Activated T-cell treated with anti-CD3 and anti-CD28 coated beads, Interleukin-2, amount 50 U/mL, for 48 hours (primary cell): ENCODE measurements around the gene ENO4.
A peak's percentile ranks its signal among the peaks of the same experiment; 100 is the strongest.

ENCODE experiments used
- DNase-seq, 2 experiments: peaks; one replicate each; pipeline ENCODE4 v3.0.0-alpha.2; 2020

The ENO4 gene, protein sequence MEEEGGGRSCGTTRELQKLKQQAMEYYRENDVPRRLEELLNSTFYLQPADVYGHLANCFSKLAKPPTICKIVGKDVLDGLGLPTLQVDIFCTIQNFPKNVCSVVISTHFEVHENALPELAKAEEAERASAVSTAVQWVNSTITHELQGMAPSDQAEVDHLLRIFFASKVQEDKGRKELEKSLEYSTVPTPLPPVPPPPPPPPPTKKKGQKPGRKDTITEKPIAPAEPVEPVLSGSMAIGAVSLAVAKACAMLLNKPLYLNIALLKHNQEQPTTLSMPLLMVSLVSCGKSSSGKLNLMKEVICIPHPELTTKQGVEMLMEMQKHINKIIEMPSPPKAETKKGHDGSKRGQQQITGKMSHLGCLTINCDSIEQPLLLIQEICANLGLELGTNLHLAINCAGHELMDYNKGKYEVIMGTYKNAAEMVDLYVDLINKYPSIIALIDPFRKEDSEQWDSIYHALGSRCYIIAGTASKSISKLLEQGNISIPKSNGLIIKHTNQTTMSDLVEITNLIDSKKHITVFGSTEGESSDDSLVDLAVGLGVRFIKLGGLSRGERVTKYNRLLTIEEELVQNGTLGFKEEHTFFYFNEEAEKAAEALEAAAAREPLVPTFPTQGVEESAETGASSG

DNA sequence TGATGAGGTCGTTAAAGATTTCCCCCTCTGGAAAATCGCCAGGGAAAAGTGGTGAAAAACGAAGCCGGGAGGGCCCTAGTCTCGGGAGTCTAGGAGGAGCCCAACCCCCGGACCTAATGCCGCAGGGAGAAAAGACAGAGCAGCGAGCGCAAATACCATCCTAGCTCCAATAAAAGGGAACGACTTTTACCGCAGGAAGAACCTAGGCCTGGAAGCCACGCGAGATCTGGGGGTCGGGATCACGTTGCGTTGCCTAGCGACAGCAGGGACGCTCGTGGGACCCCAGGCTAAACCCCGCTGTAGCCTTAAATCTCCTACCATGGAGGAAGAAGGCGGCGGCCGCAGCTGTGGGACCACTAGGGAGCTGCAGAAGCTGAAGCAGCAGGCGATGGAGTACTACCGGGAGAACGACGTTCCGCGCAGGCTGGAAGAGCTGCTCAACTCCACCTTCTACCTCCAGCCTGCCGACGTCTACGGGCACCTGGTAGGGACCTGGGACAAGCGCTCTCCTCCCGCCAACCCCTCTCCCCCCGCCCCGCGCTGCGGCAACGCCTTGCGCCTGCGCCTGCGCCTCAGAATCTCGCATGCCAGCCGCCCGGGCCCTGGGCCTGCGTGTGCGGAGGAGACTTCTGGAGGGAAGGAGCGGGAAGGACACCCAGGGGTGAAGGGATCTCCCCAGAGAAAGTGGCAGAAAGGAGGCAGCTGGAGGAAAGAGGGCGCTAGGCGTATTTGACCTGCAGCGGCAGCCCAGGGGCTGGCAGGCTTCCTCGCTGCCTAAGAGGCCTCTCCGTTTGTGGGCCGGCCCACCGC, at the start of gene ENO4:
TSS of gene ENO4 (plus strand) at position 252 of the 810 bp plus-strand sequence. CDS start at position 320, 68 bp downstream.
- peak in 1 of 2 experiments; percentile 38 for DNase-seq

GRCh38 chr10:116800286-116800929, 48.9 kb upstream of the ENO4 start:
- DNase-seq, result no peak

- no peak for DNase-seq
Observed at GRCh38 chr10:116801658-116802057, 47.6 kb upstream of the ENO4 start.

DNA sequence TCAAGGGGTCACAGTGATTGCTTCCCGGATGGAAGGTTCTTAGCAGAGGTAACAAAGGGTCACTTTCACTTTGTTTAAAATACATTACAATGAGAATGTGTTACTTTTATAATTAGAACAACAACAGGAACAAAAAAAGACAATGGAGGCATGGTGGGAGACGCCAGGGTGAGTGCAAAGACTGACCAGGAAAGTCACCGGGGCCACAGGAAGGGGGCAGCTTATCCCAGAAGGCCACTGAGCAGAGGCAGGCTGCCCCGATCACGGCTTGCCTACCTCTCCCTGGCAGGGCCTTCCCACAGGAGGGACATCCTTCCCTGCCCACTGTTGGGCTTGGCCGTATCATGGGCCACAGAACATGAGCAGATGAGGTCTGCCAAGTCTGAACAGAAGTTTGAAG, 46.8 kb upstream of the ENO4 start:
- no peak for DNase-seq

DNA sequence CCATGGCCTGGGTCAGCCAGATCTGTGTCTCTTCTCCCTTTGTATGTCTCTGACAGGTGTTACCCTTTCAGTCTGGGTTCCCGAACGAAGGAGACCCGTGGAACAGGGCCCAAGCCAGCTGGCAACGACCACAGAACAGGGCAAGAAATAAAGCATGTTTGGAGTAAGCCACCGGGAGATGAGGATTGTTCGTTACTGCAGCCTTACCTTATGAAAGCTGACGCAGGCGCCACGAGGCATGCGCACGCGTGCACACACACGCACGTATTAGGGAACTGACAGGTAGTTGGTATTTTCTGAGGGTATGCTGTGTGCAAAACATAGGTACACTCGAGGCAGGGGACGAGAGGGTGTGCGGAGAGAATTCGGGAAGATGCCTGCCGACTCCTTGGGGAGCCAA, 46.4 kb upstream of the ENO4 start:
- DNase-seq, result no peak

GRCh38 chr10:116803451-116804249, 45.6 kb upstream of the ENO4 start:
- no peak for DNase-seq

DNA sequence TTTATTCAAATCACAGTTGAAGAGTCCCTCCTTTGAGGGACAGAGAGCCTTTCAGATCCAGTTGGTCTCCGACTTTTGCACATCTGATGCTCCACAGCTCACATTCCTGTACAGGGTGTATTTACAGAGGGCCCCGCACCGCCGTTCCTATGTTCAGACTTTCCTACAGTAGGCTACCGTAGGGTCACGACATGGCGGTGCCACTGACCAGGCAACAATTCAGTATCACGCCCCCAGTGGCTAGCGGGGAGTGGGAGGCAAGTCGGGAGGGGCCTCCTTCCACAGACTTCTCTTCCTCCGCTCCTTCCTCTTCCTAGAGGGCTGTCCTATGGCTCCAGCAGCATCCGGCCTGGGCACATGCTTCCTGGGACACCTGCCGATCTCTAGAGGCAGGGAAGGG, 40.6 kb upstream of the ENO4 start:
- DNase-seq, result no peak

DNA sequence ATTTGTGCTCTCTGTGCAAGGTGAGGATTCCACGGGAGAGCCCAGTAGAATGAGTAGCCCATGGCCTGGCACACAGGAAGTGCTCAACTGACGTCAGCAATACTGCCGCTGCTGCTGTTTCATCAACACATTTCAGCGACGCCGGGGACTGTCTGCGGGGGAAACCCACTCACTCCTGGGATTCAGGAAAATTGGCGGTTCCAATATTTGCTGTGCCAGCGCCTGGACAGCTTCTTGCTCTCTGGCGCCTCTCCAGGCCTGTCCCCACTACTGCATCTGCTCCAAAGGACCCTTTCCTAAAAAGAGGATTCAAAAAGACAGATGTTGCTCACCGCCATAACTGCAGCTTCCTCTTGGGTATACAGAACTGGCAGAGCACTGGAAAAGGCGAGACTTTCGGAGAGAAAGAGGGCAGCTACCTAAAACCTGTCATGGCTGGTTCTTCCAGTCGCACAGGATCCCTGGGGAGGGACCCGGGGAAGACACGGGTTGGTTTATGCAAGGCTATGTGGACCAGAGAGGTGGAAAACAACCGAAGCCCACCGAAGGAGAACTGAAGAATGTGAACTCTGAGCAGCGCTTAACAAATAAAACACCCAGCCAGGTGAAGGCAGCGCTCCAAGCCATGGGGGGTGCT, 39.7 kb upstream of the ENO4 start:
- no peak for DNase-seq

DNA sequence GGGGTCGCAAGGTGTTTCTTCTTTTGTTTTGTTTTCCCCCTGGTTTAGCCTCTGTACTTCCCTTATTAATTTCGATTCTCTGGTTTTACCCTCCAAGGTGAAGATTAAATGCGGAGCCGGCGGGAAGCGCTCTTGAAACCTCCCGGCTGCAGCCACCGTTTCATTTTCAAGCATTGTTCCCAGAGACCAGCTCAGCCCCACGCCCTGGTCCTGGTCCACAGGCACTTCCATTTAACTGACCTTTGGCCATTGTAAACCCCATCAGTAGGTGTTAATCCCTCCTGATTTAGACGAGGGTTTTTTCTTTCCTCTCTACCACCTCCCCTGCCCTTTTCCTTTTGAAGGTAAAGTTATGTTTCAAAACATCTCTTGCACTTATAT, 39.2 kb upstream of the ENO4 start:
- no peak for DNase-seq

GRCh38 chr10:116810895-116811294, 38.4 kb upstream of the ENO4 start:
- no peak for DNase-seq

DNA sequence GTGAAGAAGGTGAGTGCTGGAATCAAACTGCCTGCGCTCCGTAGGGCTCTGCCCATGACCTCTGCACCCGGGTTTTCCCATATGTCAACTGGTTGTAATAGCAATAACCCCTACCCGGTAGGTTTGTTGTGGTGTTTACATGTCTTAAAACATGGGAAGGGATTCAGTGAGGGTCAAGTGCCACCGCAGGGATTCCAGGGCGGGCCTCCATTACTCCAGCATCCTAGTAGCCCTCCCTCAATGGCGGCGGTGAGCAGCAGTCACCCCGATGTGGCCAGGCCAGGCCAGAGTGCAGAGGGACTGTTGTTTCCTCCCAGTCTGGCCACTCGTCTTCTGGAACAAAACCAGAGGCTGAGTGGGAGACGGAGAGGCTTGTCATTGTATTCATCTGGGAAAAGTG, 37.6 kb upstream of the ENO4 start:
- DNase-seq, result no peak

DNA sequence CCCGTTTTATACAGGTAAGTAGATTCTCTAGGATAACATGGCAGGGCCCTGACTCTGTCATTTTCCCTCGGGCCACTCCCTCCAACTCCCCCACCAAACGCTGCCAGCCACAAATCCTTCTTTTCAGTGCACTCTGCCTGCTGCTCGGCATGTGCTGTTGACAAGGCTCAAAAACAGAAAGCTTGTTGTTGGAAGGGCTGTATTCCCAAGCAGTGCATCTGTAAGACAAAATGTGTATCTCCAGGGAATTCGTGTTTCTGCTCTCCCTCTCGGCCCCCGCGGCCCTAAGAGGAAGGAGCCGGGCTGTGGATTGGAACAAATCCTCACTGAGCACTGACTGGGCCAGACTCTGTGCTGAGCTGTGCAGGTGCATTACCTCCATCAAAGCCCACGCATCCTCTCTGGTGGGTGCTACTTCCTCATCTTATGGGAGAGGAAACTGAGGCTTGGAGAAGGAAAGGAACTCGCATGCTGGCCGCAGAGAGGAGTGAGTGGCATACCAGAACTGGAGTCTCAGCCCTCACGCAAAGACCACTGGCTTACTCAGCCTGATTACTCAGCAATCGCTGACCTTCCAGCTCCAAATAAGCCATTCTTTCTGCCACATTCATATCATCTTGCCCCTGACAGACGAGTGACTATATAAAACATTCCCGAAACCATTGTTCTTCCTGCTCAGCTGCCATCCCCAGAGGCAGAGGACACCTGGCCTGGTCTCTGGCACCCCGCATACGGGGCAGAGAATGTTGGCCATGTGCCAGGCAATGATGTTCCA, 33.5 kb upstream of the ENO4 start:
- no peak for DNase-seq

GRCh38 chr10:116817178-116817577, 32.1 kb upstream of the ENO4 start:
- DNase-seq, result no peak

GRCh38 chr10:116817780-116818343, 31.4 kb upstream of the ENO4 start:
- no peak for DNase-seq

DNA sequence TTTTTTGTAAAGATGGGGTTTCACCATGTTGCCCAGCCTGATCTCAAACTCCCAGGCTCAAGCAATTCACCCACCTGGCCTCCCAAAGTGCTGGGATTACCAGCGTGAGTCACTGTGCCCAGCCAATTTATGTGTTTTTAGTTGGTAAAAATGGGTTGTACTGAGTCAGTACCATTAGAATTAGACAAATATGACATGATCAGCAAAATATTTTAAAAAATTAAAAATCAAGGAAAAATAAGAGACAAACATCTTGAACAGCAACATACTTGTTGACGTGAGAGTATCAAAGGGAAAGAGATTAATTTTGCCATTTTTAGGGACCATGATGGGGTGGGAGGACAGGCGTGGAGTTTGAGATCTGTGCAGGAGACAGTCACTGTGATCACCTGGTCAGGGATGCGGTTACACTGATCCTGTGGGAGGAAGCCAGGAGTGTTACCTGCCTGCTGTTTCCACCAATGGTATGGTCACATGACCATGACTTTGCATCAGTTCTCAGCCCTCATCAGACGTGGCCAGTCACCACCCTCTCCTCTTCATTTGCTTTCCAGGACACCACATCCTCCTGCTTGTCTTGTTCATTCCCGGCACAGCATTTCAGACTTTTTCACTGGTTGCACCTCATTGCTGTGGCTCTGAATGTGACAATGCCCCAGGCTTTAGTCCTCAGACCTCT, 29.2 kb upstream of the ENO4 start:
- no peak for DNase-seq

- no peak for DNase-seq
Observed at GRCh38 chr10:116825901-116826300, 23.4 kb upstream of the ENO4 start.

DNA sequence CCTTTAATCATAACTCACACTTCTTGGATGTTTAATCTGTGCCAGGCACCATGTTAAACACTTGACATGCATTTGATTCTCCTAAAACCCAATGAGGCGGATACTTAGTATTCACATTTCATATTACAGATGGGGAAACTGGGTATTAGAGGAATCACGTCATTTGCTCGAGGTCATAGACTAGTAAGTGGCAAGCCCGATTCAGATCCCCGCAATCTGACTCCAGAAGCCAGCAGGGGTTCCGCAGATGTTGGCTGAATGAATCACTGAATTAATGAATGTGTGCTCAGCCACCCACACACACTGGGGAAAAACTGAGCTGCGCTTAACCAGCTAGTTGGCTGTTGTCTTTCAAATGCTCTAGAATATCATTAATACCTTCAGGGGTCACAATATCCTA, 22.5 kb upstream of the ENO4 start:
- DNase-seq, result no peak

DNA sequence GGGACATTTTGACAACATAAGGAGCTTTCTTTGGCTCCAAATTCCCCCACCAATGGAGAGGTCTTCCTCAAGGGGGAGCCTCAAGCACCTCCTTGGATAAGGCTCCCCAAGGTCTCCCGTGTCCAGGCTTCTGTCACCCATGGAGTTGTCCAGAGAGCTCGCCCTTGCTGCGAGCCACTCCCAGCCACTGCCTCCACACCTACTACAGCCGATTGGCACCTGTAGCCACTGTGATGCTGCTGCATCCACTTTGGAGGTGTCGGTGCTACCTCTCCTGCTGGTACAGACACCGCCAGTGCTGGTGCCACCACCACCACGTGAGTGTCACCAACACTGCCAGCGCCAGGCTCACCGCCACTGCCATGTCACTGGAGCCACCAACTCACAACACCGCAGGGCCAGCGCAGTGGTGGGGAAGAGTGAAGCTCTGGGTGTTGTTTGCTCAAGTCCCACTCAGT, 22.1 kb upstream of the ENO4 start:
- DNase-seq, result no peak

- no peak for DNase-seq
Observed at GRCh38 chr10:116828116-116828515, 21.2 kb upstream of the ENO4 start.

DNA sequence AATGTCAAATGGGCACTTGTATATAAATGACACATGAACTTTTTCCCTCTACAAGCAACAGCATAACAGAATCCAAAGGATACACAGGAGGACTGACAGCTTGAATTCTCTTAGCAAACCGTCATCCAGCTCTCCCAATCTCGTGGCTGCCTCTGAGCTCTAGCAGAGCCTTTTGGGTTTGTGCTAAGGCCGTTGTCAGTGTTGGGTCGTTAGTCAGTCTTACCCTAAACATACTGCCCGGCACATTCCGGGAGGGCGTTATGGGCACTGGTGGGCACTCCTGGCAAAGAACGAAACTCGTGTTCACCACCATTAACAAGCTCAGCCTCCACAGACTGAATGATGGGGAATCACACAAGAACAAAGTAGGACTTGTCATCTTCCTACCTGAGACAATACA, 19.6 kb upstream of the ENO4 start:
- no peak for DNase-seq
